MCF 10A (cell line): ENCODE measurements around the gene DYNC1H1. TPM values are rescaled to one million over a fixed set of nuclear protein-coding genes. Genes with fewer than 3 reads are reported as not detected.
A peak's percentile ranks its signal among the peaks of the same experiment; 100 is the strongest.
"Not testable (repeated sequence)": the region's sequence is repeated elsewhere in the genome, so short reads cannot be mapped to it uniquely, and the experiment has no call there.

Source experiments
- BruUV-seq: library from RNA; stranded (reverse); fragments of 400-500 nt; replicated peaks from 2 replicates; lab custom pipeline; 2021; lab: Mats Ljungman, UMichigan
- CTCF ChIA-PET: fragments of 300-600 bp; sonication (Branson Sonifier 250); formaldehyde crosslinking; extraction: SDS; loops from one replicate; lab custom pipeline; 2021; ENCODE audit warnings: antibody characterized with exemption, inconsistent platforms; lab: Yijun Ruan, JAX
- POLR2A ChIA-PET: fragments of 300-600, 350-650 bp; sonication (Branson Sonifier 250); formaldehyde crosslinking; extraction: SDS; loops from one replicate; lab custom pipeline; 2020; ENCODE audit warnings: antibody characterized with exemption, inconsistent platforms; lab: Yijun Ruan, JAX
- DNase-seq: peaks from one replicate; pipeline ENCODE4 v3.0.0-alpha.2; 2018; ENCODE audit not compliant: unreplicated experiment
- H3K27ac Mint-ChIP-seq: one replicate; pipeline ENCODE4 v1.8.0; 2022; ENCODE audit warnings: mild to moderate bottlenecking, low read depth, mixed read lengths; ENCODE audit not compliant: unreplicated experiment
- H3K27me3 Mint-ChIP-seq: one replicate; pipeline ENCODE4 v1.8.0; 2022; ENCODE audit warnings: mixed read lengths; ENCODE audit not compliant: insufficient read depth, unreplicated experiment
- H3K36me3 Mint-ChIP-seq: one replicate; pipeline ENCODE4 v1.8.0; 2022; ENCODE audit warnings: mild to moderate bottlenecking, moderate library complexity, mixed read lengths; ENCODE audit not compliant: insufficient read depth, unreplicated experiment
- H3K4me1 Mint-ChIP-seq: one replicate; pipeline ENCODE4 v1.8.0; 2022; ENCODE audit warnings: mixed read lengths; ENCODE audit not compliant: insufficient read depth, unreplicated experiment
- H3K4me3 Mint-ChIP-seq: one replicate; pipeline ENCODE4 v1.8.0; 2022; ENCODE audit warnings: mild to moderate bottlenecking, moderate library complexity, mixed read lengths; ENCODE audit not compliant: unreplicated experiment
- H3K9me3 Mint-ChIP-seq: one replicate; pipeline ENCODE4 v1.8.0; 2022; ENCODE audit warnings: mixed read lengths; ENCODE audit not compliant: unreplicated experiment
- intact Hi-C: fragments of 100-400 bp; cut with micrococcal nuclease; formaldehyde crosslinking; loops from 2 replicates; pipeline ENCODE4 v1.14.1; 2022
- total RNA-seq: library from RNA; stranded (reverse); gene quantifications from 2 replicates; pipeline ENCODE4 v1.2.3, GENCODE V29; 2022
- TF ChIP-seq, protein P1 (sequence below): fragments of 200-600 bp; IDR thresholded peaks from one replicate; pipeline ENCODE4 v1.8.0; 2022; ENCODE audit warnings: antibody characterized with exemption, mild to moderate bottlenecking; ENCODE audit not compliant: unreplicated experiment

DYNC1H1 gene
- total RNA-seq, 1 experiment from 2014 or later, result 704 TPM

GRCh38 chr14:102063808-102064429 is 99.5 kb downstream of the DYNC1H1 start:
- POLR2A ChIA-PET, result interaction anchor here (0.7 to 1.8 kb wide), 5 partner anchors 20 to 241 kb away, joined by 3 to 5 read pairs (median 4); partner anchors contain the start of gene MOK
- Mint-ChIP-seq H3K27me3 (no peaks in the 10 kb centered on the region), H3K27ac (no peak overlapping the region), H3K36me3 (no peaks in the 10 kb centered on the region), H3K9me3 (no peaks in the 10 kb centered on the region), H3K4me3 (no peak overlapping the region), H3K4me1 (no peaks in the 10 kb centered on the region)
- TF ChIP-seq, protein P1, sequence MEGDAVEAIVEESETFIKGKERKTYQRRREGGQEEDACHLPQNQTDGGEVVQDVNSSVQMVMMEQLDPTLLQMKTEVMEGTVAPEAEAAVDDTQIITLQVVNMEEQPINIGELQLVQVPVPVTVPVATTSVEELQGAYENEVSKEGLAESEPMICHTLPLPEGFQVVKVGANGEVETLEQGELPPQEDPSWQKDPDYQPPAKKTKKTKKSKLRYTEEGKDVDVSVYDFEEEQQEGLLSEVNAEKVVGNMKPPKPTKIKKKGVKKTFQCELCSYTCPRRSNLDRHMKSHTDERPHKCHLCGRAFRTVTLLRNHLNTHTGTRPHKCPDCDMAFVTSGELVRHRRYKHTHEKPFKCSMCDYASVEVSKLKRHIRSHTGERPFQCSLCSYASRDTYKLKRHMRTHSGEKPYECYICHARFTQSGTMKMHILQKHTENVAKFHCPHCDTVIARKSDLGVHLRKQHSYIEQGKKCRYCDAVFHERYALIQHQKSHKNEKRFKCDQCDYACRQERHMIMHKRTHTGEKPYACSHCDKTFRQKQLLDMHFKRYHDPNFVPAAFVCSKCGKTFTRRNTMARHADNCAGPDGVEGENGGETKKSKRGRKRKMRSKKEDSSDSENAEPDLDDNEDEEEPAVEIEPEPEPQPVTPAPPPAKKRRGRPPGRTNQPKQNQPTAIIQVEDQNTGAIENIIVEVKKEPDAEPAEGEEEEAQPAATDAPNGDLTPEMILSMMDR, result no peak
- no peak for DNase-seq
- CTCF ChIA-PET, result interaction anchor here (0.6 to 4.7 kb wide), 6 partner anchors 11 to 250 kb away, joined by 3 to 45 read pairs (median 3); no protein-coding TSS in a partner anchor
- BruUV-seq, result no TSS peak
- intact Hi-C loops, result loop anchor here (1.0 kb wide), 2 partner anchors 32 to 252 kb away; no protein-coding TSS in a partner anchor

DNA sequence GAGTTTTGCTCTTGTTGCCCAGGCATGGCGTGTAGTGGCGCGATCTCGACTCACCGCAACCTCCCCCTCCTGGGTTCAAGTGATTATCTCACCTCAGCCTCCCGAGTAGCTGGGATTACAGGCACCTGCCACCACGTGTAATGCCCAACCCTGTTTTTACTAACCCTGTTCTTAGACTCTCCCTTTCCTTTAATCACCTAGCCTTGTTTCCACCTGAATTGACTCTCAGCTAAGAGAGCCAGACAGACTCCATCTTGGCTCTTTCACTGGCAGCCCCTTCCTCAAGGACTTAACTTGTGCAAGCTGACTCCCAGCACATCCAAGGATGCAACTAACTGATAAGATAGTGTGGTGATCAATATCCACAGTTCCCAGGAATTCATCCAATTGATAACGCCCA is 100.2 kb downstream of the DYNC1H1 start:
- DNase-seq, H3K27ac Mint-ChIP-seq, BruUV-seq, H3K27me3 Mint-ChIP-seq, H3K36me3 Mint-ChIP-seq, H3K4me3 Mint-ChIP-seq, H3K4me1 Mint-ChIP-seq, H3K9me3 Mint-ChIP-seq, intact Hi-C loops: not testable (repeated sequence)
- ChIA-PET CTCF (interaction anchor here (0.6 to 4.7 kb wide), 6 partner anchors 12 to 250 kb away, joined by 3 to 45 read pairs (median 3); no protein-coding TSS in a partner anchor), POLR2A (interaction anchor here (0.7 to 1.7 kb wide), 3 partner anchors 12 to 116 kb away, joined by 3 to 5 read pairs (median 3); no protein-coding TSS in a partner anchor)

DNA sequence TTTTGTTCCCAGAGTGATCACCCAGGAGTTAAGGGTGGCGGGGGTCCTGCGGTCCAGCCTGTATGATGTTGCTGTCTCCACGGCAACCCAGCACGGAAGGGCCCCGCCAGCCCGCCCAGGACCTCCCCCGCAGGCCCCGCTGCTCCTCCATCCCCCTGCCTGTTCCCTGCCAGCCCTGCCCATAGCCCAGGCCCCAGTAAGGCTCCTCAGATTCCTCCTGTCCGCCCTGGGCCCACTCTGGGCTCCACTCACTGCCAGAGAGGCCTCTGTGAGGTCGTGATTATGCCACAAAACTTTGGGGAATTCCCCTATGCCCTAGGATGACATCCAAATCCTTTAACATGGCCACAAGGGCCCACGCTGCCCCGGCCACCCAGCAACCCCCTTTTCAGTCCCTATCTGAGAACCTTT is 101.7 kb downstream of the DYNC1H1 start:
- no peak for DNase-seq
- no peaks in the 10 kb centered on the region for H3K4me1 Mint-ChIP-seq
- CTCF ChIA-PET, result interaction anchor here (0.7 kb wide), 1 partner anchor 244 kb away, joined by 3 read pairs; no protein-coding TSS in a partner anchor

DNA sequence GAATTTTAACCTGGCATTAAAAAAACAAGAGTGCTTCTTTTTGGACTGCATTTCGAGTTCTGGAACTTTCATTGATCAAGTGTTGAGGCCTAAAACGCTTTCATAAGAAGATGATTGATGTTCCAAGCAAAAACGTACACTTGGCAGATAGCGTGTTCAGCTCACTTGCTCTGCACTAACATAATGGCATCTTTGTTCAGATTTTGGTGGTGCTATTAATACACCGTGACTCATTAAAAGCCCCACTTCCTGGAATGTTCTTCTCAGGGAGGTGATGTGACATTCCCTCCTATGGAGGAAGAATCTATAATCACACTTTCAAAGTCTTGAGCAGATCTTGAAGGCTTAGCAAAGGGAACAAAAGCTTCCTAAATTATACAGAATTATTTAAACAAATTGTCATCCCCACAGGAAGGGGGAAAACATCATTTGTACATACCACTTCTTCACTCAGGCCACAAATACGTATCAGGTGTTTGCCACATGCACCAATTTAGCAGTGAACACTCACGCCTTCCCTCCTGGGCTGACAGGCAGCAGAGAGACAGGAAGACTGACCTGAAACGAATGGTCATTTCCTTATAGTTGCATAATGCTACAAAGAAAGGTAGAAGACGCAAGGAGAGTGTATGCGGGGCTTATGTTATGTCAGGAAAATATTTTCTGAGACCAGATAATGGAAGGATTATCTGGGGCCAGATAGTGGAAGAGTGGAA is 107.1 kb downstream of the DYNC1H1 start:
- H3K4me3 Mint-ChIP-seq, result no peak overlapping the region
- H3K27ac Mint-ChIP-seq, result peak overlapping the region; percentile 57
- TF ChIP-seq, protein P1, result no peak
- no peaks in the 10 kb centered on the region for H3K9me3 Mint-ChIP-seq
- H3K4me1 Mint-ChIP-seq, result peaks cover 9% of the 10 kb centered on the region
- no peak for DNase-seq
- H3K27me3 Mint-ChIP-seq, result no peaks in the 10 kb centered on the region
- ChIA-PET CTCF (interaction anchor here (0.6 kb wide), 1 partner anchor 25 kb away, joined by 4 read pairs; no protein-coding TSS in a partner anchor), POLR2A (no interaction called here)
- intact Hi-C loops, result no loop called here
- no TSS peak for BruUV-seq
- H3K36me3 Mint-ChIP-seq, result peaks cover 6% of the 10 kb centered on the region

More for the DNA sequence above, 101.7 kb downstream of the DYNC1H1 start:
- Mint-ChIP-seq H3K27me3 (no peaks in the 10 kb centered on the region), H3K9me3 (no peaks in the 10 kb centered on the region), H3K27ac (no peak overlapping the region), H3K36me3 (peaks cover 6% of the 10 kb centered on the region), H3K4me3 (no peak overlapping the region)
- no TSS peak for BruUV-seq
- POLR2A ChIA-PET, result no interaction called here
- intact Hi-C loops, result no loop called here
- TF ChIP-seq, protein P1, result no peak
